BLaER1 treated with 17β-estradiol and CSF1 and Interleukin-3, amounts not matched to agents 10 nM and 100 nM (cell line): ENCODE results near the gene AREG.
A peak's percentile ranks its signal among the peaks of the same experiment; 100 is the strongest.

Experiments used
- H3K27ac ChIP-seq, 11 experiments: shearing (Covaris generic); formaldehyde crosslinking; 2 replicates each; pipeline ENCODE4 v1.8.1; 2022
- H3K27me3 ChIP-seq, 11 experiments: shearing (Covaris generic); formaldehyde crosslinking; 2 replicates each; pipeline ENCODE4 v1.8.1; 2022
- H3K36me3 ChIP-seq, 11 experiments: shearing (Covaris generic); formaldehyde crosslinking; 2 replicates each; pipeline ENCODE4 v1.8.1; 2022
- H3K4me1 ChIP-seq, 10 experiments: shearing (Covaris generic); formaldehyde crosslinking; 2 replicates each; pipeline ENCODE4 v1.8.1; 2022
- H3K4me2 ChIP-seq, 11 experiments: shearing (Covaris generic); formaldehyde crosslinking; 2 replicates each; pipeline ENCODE4 v1.8.1; 2022
- H3K4me3 ChIP-seq, 10 experiments: shearing (Covaris generic); formaldehyde crosslinking; 2 replicates each; pipeline ENCODE4 v1.8.1; 2022
- H3K9ac ChIP-seq, 11 experiments: shearing (Covaris generic); formaldehyde crosslinking; 2 replicates each; pipeline ENCODE4 v1.8.1; 2022
- H3K9me3 ChIP-seq, 11 experiments: shearing (Covaris generic); formaldehyde crosslinking; replicated peaks in 1 of 11; 2 replicates each; pipeline ENCODE4 v1.8.1; 2022
- H4K20me1 ChIP-seq, 11 experiments: shearing (Covaris generic); formaldehyde crosslinking; 2 replicates each; pipeline ENCODE4 v1.8.1; 2022
- Cebpa-rat ChIP-seq, 11 experiments: shearing (Covaris generic); IDR thresholded peaks; 2 replicates each; pipeline ENCODE4 v1.8.1; 2022

Gene AREG

DNA sequence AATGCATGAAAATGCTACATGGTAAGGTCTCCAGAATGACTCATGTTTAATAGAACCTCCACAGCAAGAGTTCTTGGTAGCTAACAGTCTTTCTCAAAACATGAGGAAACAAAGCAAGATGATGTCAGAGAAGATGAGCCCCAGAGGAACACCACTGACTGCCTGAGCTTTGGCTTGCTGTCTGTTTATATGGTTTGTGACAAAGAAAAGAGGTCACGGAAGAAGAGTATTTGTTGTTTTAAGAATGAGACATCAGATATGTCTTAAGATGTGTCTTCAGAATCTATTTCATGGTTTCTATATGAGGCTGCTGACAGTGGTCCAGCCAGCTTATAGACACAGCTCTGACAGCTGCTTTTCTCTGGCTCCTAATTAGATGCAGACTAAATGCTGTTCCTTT lies 18.8 kb upstream of the AREG start:
- H3K27me3 ChIP-seq: no peaks in the 10 kb centered on the region
- no peak overlapping the region for H3K4me2 ChIP-seq
- H3K9ac ChIP-seq: no peak overlapping the region
- TF ChIP-seq Cebpa-rat (IDR thresholded peaks at IDR 0.05): no peak
- no peaks in the 10 kb centered on the region for H4K20me1 ChIP-seq
- H3K27ac ChIP-seq: no peak overlapping the region
- no peak overlapping the region for H3K4me3 ChIP-seq
- no peaks in the 10 kb centered on the region for H3K9me3 ChIP-seq
- H3K4me1 ChIP-seq: peaks cover 0 to 15% (median 5%) of the 10 kb centered on the region in 10 experiments; a peak in 16 of 20 replicates
- H3K36me3 ChIP-seq: no peaks in the 10 kb centered on the region

DNA sequence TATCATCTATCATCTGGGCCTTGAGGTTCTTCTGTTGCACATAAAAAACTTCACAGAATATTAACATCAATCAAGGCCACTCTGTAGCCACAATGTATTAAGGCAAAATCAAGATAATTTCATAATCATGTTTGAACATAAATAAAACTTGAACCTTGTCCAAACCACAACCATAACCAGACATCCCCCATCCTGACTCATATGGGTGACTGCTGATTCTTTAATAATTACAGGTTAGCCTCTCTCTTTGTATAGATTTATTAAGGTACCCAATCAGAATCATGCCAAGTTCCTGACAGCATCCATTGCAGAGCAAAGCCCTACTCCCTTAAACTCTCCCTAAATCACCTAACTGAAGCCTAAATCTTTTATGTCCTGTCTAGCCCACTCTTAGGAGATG lies 16.7 kb upstream of the AREG start:
- Histone ChIP-seq H3K4me3 (no peak overlapping the region), H4K20me1 (no peaks in the 10 kb centered on the region), H3K4me2 (no peak overlapping the region), H3K27me3 (no peaks in the 10 kb centered on the region), H3K9ac (no peak overlapping the region), H3K9me3 (no peaks in the 10 kb centered on the region), H3K36me3 (no peaks in the 10 kb centered on the region), H3K27ac (no peak overlapping the region), H3K4me1 (peaks cover 0 to 12% (median 8%) of the 10 kb centered on the region in 10 experiments; a peak in 17 of 20 replicates)
- TF ChIP-seq Cebpa-rat (IDR thresholded peaks at IDR 0.05): no peak

DNA sequence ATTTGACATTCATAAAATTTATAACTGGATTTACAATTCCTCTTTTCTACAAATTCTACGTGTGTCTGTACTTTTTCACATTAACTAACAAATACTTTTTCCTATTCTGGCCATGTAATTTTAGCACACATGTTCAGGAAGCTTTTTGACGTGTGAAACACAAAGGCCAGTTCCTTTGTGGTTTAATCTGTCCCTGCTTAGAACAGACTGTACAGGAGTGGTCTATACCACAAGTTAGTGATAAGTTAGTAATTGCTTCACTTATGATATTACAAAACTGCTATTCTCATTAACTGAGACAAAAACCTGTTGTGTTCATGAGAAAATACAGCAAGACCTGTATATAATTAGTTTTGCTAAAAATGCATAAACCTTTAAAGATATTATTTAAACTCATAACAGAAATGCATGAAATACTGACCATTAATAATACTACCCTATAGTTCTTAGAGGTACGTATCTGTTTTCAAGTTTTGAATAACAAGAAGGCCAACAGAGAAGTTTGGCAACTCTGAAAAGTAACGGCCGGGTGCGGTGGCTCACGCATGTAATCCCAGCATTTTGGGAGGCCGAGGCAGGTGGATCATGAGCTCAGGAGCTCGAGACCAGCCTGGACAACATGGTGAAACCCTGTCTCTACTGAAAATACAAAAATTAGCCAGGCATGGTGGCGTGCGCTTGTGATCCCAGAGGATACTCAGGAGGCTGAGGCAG lies 13.7 kb upstream of the AREG start:
- Histone ChIP-seq H3K4me2 (peak overlapping the region in 7 of 11 experiments; percentile 28 to 53 (median 38); a peak in 10 of 22 replicates), H3K4me3 (no peak overlapping the region)

DNA sequence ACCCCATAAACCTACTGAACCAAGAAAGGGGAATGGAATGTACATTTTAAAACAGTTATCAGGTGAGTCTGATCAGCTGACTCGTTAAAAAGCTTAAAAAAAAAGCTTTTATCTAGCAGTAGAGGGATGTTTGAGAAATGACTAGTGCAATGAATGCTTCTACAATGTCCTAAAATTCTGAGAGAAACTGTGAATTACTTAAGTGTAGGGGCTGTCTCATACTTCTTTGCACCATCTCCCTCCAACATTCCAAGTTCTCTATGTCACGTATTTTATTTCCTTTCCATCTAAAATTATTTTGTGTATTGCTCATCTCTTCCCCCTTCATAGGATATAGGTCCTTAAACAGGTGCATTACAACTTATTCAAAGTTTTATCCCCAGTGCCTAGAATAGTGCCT lies 11.9 kb upstream of the AREG start:
- no peak for TF ChIP-seq Cebpa-rat (IDR thresholded peaks at IDR 0.05)
- Histone ChIP-seq H4K20me1 (no peaks in the 10 kb centered on the region), H3K4me2 (no peak overlapping the region), H3K9me3 (no peaks in the 10 kb centered on the region), H3K27me3 (no peaks in the 10 kb centered on the region), H3K27ac (no peak overlapping the region), H3K4me1 (peaks cover 0 to 11% (median 8%) of the 10 kb centered on the region in 10 experiments; a peak in 13 of 20 replicates), H3K36me3 (no peaks in the 10 kb centered on the region), H3K9ac (no peak overlapping the region), H3K4me3 (no peak overlapping the region)

More for the DNA sequence above, 13.7 kb upstream of the AREG start:
- Histone ChIP-seq H3K27ac (no peak overlapping the region), H3K36me3 (no peaks in the 10 kb centered on the region), H3K27me3 (no peaks in the 10 kb centered on the region), H4K20me1 (no peaks in the 10 kb centered on the region), H3K9ac (no peak overlapping the region), H3K9me3 (no peaks in the 10 kb centered on the region), H3K4me1 (peaks cover 0 to 12% (median 8%) of the 10 kb centered on the region in 10 experiments; a peak in 13 of 20 replicates)
- TF ChIP-seq Cebpa-rat (IDR thresholded peaks at IDR 0.05): no peak

DNA sequence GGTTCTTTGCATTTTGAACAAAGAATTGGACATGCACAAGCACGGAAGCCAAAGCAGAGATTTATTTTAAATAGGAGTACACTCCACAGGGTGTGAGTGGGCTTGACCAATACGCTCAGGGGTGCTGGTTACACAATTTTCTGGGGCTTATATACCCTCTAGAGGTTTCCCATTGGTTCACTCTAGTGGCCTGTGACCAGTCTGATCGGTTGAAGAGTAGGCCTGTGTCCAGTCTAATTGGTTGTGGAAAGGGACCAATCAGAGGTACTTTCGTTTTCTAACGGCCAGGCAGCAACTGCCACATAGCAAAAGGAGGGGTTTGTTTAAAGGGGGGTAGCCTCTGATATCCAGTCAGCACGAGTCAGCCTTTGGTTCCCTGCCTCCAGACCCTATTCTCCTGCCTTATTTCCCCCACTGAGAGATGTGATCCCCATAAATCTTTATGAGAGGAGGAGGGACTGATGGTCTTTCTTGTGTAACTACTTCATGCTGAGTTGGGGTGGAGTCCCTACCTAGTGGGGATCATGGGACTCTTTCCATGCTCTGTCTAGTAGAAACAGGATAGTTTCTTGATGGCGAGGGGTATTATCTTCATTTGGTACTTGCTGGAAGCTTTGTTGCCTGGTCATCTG lies 11.3 kb upstream of the AREG start:
- Histone ChIP-seq H3K9me3 (no peaks in the 10 kb centered on the region), H3K4me3 (no peak overlapping the region), H3K27me3 (no peaks in the 10 kb centered on the region), H3K4me1 (peaks cover 0 to 11% (median 7%) of the 10 kb centered on the region in 10 experiments; a peak in 12 of 20 replicates), H4K20me1 (no peaks in the 10 kb centered on the region), H3K4me2 (no peak overlapping the region), H3K9ac (no peak overlapping the region), H3K27ac (no peak overlapping the region), H3K36me3 (no peaks in the 10 kb centered on the region)
- TF ChIP-seq Cebpa-rat (IDR thresholded peaks at IDR 0.05): no peak

DNA sequence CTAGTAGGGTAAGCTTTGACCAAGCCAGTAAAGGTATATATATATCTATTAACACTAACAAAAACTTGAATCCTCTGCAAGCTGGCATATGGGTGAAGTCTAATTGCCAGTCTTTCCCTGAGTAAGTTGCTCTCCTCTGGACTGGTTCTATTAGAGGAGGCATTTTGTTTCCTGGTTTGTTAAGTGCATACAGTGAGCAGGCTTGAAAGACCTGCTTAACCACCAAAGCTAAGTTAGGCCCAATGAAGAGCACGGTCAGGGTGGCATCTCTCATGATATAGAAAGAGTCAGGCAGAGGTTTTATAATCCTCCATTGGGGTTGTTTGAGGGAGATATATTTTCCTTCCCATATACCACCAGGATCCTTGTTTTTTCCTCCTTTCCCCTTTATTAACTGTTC lies 9.6 kb upstream of the AREG start:
- Histone ChIP-seq H3K4me2 (no peak overlapping the region), H3K9me3 (peaks cover 0 to 6% (median 0%) of the 10 kb centered on the region in 11 experiments; a peak in 4 of 22 replicates), H3K4me3 (no peak overlapping the region), H3K27me3 (no peaks in the 10 kb centered on the region), H3K4me1 (peaks cover 0 to 11% (median 7%) of the 10 kb centered on the region in 10 experiments; a peak in 12 of 20 replicates), H3K36me3 (no peaks in the 10 kb centered on the region), H3K27ac (no peak overlapping the region), H3K9ac (no peak overlapping the region), H4K20me1 (no peaks in the 10 kb centered on the region)
- TF ChIP-seq Cebpa-rat (IDR thresholded peaks at IDR 0.05): no peak

DNA sequence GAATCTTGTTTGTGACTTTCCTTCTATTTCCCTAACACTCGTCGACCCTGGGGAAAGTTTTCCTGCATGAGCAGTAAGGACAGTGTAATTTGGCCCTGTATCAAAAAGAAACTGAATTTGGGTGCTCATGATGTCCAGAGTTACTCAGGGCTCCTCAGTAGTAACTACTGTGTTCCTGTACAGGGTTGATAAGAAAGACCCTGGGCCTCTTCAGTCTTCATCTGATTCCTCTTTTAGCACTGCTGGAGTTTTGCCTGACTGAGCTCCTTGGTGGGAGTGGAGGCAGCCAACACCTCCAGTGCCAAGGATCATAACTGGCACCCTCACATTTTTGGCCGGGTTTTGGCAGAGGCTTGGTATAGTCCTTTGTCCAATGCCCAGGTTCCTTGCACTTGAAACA lies 7.1 kb upstream of the AREG start:
- H3K9me3 ChIP-seq: peaks cover 0 to 9% (median 0%) of the 10 kb centered on the region in 11 experiments; a peak in 4 of 22 replicates
- no peak overlapping the region for H3K4me3 ChIP-seq
- no peaks in the 10 kb centered on the region for H3K36me3 ChIP-seq
- no peaks in the 10 kb centered on the region for H3K4me1 ChIP-seq
- no peaks in the 10 kb centered on the region for H3K27me3 ChIP-seq
- H3K4me2 ChIP-seq: no peak overlapping the region
- no peaks in the 10 kb centered on the region for H4K20me1 ChIP-seq
- H3K9ac ChIP-seq: no peak overlapping the region
- TF ChIP-seq Cebpa-rat (IDR thresholded peaks at IDR 0.05): no peak
- no peak overlapping the region for H3K27ac ChIP-seq

DNA sequence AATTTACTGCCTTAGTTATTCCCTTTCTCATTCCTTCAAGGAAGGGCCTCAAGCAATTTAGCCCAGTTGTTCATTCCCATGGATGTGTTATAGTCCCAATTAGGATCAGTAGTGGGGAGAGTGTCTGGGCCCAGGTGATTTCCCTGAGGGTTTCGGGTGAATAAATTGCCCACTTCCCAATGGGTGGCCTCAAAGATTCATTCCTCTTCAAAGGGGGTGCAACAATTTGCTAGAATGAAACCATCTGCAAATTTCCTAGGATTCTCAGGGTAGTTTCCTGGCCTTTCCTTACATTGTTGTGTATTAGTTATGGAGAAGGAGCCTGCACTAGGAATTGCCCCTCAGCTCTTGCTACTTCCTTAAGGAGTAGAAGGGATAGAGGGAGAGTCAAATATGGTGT lies 6.3 kb upstream of the AREG start:
- Histone ChIP-seq H3K9ac (no peak overlapping the region), H4K20me1 (no peaks in the 10 kb centered on the region), H3K4me1 (no peaks in the 10 kb centered on the region), H3K27me3 (no peaks in the 10 kb centered on the region), H3K4me2 (no peak overlapping the region), H3K4me3 (no peak overlapping the region), H3K36me3 (no peaks in the 10 kb centered on the region), H3K27ac (no peak overlapping the region), H3K9me3 (peaks cover 0 to 9% (median 0%) of the 10 kb centered on the region in 11 experiments; a peak in 4 of 22 replicates)
- TF ChIP-seq Cebpa-rat (IDR thresholded peaks at IDR 0.05): no peak

DNA sequence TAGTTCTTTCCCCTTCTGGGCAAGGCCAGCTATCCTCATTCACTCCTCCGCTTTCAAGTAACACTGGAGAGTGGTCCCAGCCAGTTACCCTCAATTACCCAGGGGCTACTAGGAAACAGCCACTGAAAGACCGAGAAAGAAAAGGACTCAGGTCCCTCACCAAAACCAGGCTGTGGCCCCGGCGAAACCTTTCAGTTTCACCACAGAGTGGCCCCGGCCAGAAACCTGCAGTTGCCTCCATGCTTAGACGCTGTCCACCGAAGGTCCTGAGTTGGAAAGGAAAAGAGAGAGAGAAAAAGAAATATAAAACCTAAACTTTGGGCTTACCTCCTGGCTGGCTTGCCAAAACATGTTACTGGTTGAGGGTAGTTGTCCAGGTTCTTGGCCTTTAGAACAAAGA lies 5.0 kb upstream of the AREG start:
- no peaks in the 10 kb centered on the region for H3K36me3 ChIP-seq
- peaks cover 0 to 11% (median 3%) of the 10 kb centered on the region in 11 experiments; a peak in 13 of 22 replicates for H3K9me3 ChIP-seq
- H4K20me1 ChIP-seq: no peaks in the 10 kb centered on the region
- no peak overlapping the region for H3K4me3 ChIP-seq
- no peak for TF ChIP-seq Cebpa-rat (IDR thresholded peaks at IDR 0.05)
- H3K4me1 ChIP-seq: no peaks in the 10 kb centered on the region
- H3K27me3 ChIP-seq: peaks cover 0 to 9% (median 7%) of the 10 kb centered on the region in 11 experiments; a peak in 16 of 22 replicates
- no peak overlapping the region for H3K4me2 ChIP-seq
- H3K9ac ChIP-seq: no peak overlapping the region
- no peak overlapping the region for H3K27ac ChIP-seq
